ENCODE results near the gene AGAP9.
"Not testable (repeated sequence)": the region's sequence is repeated elsewhere in the genome, so short reads cannot be mapped to it uniquely, and the experiment has no call there.

Gene AGAP9

GRCh38 chr10:47485943-47486342 lies 37.5 kb downstream of the AGAP9 start:
- DNase-seq (ENCODE audit: low spot score) = not testable (repeated sequence)

- not testable (repeated sequence) for DNase-seq (ENCODE audit: low spot score)
Measured at GRCh38 chr10:47484786-47485185, 38.7 kb downstream of the AGAP9 start.

- not testable (repeated sequence) for DNase-seq (ENCODE audit: low spot score)
Measured at GRCh38 chr10:47483923-47484322, 39.5 kb downstream of the AGAP9 start, which contains the start of gene ANXA8. ANXA8 (minus strand) TSS chr10:47484115; CDS start chr10:47483933, 182 bp downstream.

GRCh38 chr10:47482367-47482766 lies 41.1 kb downstream of the AGAP9 start:
- DNase-seq (ENCODE audit: low spot score) = not testable (repeated sequence)

GRCh38 chr10:47481768-47482181 lies 41.7 kb downstream of the AGAP9 start:
- DNase-seq (ENCODE audit: low spot score) = not testable (repeated sequence)

- not testable (repeated sequence) for DNase-seq (ENCODE audit: low spot score)
Measured at GRCh38 chr10:47481182-47481766, 42.2 kb downstream of the AGAP9 start.

GRCh38 chr10:47480133-47480532 lies 43.3 kb downstream of the AGAP9 start:
- not testable (repeated sequence) for DNase-seq (ENCODE audit: low spot score)

GRCh38 chr10:47478114-47478513 lies 45.3 kb downstream of the AGAP9 start:
- DNase-seq (ENCODE audit: low spot score) = not testable (repeated sequence)

GRCh38 chr10:47477078-47477477 lies 46.4 kb downstream of the AGAP9 start:
- DNase-seq (ENCODE audit: low spot score) = not testable (repeated sequence)

GRCh38 chr10:47475101-47475500 lies 48.3 kb downstream of the AGAP9 start:
- not testable (repeated sequence) for DNase-seq (ENCODE audit: low spot score)

GRCh38 chr10:47473516-47473915 lies 49.9 kb downstream of the AGAP9 start:
- DNase-seq (ENCODE audit: low spot score) = not testable (repeated sequence)

- DNase-seq (ENCODE audit: low spot score) = not testable (repeated sequence)
Measured at GRCh38 chr10:47472647-47473046, 50.8 kb downstream of the AGAP9 start.

- not testable (repeated sequence) for DNase-seq (ENCODE audit: low spot score)
Measured at GRCh38 chr10:47472072-47472471, 51.4 kb downstream of the AGAP9 start.

GRCh38 chr10:47468731-47469528 lies 54.5 kb downstream of the AGAP9 start:
- not testable (repeated sequence) for DNase-seq (ENCODE audit: low spot score)

GRCh38 chr10:47467957-47468356 lies 55.5 kb downstream of the AGAP9 start:
- not testable (repeated sequence) for DNase-seq (ENCODE audit: low spot score)

GRCh38 chr10:47467458-47467857 lies 56.0 kb downstream of the AGAP9 start:
- DNase-seq (ENCODE audit: low spot score) = not testable (repeated sequence)

- not testable (repeated sequence) for DNase-seq (ENCODE audit: low spot score)
Measured at GRCh38 chr10:47465216-47465917, 58.1 kb downstream of the AGAP9 start.

GRCh38 chr10:47462577-47463358 lies 60.7 kb downstream of the AGAP9 start:
- not testable (repeated sequence) for DNase-seq (ENCODE audit: low spot score)

- not testable (repeated sequence) for DNase-seq (ENCODE audit: low spot score)
Measured at GRCh38 chr10:47461261-47461687, 62.2 kb downstream of the AGAP9 start.

GRCh38 chr10:47458466-47459154 lies 64.8 kb downstream of the AGAP9 start:
- DNase-seq (ENCODE audit: low spot score) = no peak

GRCh38 chr10:47457826-47458225 lies 65.6 kb downstream of the AGAP9 start:
- DNase-seq (ENCODE audit: low spot score) = no peak
